ENCODE results near the gene HIC1.
A peak's percentile ranks its signal among the peaks of the same experiment; 100 is the strongest.

Gene HIC1

DNA sequence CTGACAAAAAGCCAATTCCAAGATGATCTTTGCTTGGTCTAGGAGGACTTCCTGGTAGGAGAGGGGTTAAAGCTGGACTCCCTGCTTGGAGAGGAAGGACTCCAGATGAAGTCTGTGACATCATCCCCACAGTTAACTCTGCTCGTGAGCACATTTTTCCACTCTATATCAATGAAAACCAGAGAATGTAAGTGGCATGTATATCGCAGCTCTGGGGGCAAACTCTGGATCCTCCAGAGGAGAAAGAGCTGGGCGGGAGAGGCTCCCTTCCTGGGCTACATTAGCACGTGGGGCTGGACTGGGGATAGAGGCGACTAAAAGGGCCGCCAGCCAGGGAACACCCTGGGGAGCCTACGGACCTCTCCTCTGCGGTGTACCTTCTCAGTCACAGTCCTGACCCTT lies 34.1 kb downstream of the HIC1 start:
- in situ Hi-C loops (cut with MboI; ENCODE audit: low sequenced_read_pairs): no loop called here
- no peaks in the 10 kb centered on the region for H3K9me3 ChIP-seq
- H3K4me3 ChIP-seq: no peak overlapping the region
- H3K27me3 ChIP-seq (ENCODE audit: low read depth): no peaks in the 10 kb centered on the region
- H3K36me3 ChIP-seq (replicated peaks): no peaks in the 10 kb centered on the region
- no peaks in the 10 kb centered on the region for H3K4me1 ChIP-seq
- DNase-seq (ENCODE audit: low spot score in 2 of 2): no peak

DNA sequence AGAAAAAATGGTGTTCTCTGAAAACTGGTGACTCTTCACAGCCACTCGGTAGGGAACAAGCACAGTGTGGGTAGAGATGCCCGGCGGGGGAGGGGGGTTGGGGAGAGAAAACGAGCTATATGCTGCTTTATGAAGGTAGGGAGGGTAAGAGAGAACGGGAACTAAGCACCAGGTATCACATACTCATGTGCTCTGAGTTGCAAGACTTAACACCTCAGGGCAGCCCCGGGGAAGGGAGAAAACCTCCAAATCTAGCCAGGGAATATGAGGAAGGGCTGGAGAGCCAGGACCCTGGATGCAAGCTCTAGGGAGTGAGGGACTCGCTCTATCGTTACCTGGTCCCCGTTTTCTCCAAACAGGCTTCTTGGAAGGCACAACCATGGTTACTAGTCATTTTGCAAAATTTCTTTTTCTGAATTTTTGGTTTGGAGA lies 35.3 kb downstream of the HIC1 start:
- in situ Hi-C loops (cut with MboI; ENCODE audit: low sequenced_read_pairs): no loop called here
- H3K36me3 ChIP-seq (replicated peaks): no peaks in the 10 kb centered on the region
- H3K4me3 ChIP-seq: no peak overlapping the region
- DNase-seq (ENCODE audit: low spot score in 2 of 2): no peak
- H3K4me1 ChIP-seq: no peaks in the 10 kb centered on the region
- no peaks in the 10 kb centered on the region for H3K9me3 ChIP-seq
- no peaks in the 10 kb centered on the region for H3K27me3 ChIP-seq (ENCODE audit: low read depth)

DNA sequence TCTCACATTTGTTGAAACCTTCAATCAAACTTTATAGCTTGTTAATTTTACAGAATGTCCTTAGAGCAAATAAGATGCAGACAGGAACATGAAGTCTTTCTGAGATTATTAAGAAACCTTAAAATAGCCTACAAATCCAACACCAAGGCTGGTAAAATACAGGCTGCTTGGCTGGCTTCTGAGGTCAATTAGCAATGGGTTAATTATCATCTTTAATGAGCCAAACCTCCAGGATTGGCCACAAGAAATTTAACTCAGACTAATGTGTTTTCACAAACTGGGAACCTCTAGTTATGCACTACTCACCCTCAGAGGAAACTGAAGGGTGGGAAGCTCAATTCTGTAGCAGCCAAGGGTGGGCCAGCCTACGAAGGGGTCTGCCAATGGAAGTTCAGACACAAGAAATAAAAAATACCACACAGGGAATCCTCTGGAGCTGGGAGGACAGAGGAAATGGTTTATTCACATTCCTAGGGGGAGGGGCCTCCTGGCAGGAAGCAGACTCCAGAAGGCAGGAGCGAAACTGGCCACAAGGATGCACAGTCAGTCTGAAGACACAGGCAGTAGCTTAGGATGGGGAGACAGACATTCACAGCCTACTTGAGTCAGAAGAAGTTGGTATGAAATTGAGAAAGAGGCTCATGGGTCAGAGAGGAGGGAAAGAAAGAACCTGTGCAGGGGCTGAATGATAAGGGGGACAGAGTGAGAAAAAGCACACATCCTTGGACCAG lies 36.1 kb downstream of the HIC1 start:
- Histone ChIP-seq H3K4me3 (no peak overlapping the region), H3K27me3 (ENCODE audit: low read depth) (no peaks in the 10 kb centered on the region), H3K4me1 (no peaks in the 10 kb centered on the region), H3K36me3 (replicated peaks) (no peaks in the 10 kb centered on the region), H3K9me3 (no peaks in the 10 kb centered on the region)
- DNase-seq (ENCODE audit: low spot score in 2 of 2): peak in 1 of 2 experiments; percentile 27
- in situ Hi-C loops (cut with MboI; ENCODE audit: low sequenced_read_pairs): no loop called here

DNA sequence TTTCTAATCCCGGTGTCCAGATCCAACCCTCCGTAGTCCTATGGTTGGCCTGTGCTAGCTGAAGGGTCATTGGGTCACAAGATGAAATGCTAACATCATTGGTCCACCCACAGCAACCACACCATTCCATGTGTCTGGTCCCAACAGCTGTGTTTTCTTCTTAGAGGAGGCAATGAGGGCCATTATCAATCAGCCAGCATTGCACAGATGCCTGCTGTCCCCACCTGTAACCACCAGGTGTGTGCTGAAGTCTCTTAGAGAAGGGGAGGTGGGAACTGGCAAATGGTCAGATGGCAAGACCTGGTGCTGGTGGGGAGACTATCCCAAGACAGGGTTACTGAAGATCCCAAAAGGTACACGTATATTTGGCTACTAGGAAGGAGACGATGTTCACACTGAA lies 37.4 kb downstream of the HIC1 start:
- H3K36me3 ChIP-seq (replicated peaks): no peaks in the 10 kb centered on the region
- no peak for DNase-seq (ENCODE audit: low spot score in 2 of 2)
- no peaks in the 10 kb centered on the region for H3K4me1 ChIP-seq
- H3K27me3 ChIP-seq (ENCODE audit: low read depth): no peaks in the 10 kb centered on the region
- in situ Hi-C loops (cut with MboI; ENCODE audit: low sequenced_read_pairs): no loop called here
- no peak overlapping the region for H3K4me3 ChIP-seq
- no peaks in the 10 kb centered on the region for H3K9me3 ChIP-seq

DNA sequence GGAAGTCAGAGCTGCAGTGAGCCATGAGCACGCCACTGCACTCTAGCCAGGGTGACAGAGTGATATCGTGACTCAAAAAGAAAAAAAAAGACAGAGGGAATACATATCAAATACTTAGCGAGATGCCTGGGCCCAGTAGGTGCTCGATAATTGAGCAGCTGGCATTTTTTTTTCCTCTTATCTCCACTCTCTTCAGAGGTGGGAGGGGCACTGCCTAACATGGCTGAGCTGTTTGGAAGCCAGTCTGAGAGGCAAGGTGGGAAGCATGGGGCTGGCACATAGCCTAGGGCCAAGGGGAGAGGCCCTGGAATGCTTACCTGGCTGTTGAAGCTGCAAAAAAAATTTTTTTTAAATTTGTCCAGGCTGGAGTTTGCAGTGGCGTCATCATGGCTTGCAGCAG lies 38.4 kb downstream of the HIC1 start:
- in situ Hi-C loops (cut with MboI; ENCODE audit: low sequenced_read_pairs): no loop called here
- H3K27me3 ChIP-seq (ENCODE audit: low read depth): no peaks in the 10 kb centered on the region
- H3K4me1 ChIP-seq: no peaks in the 10 kb centered on the region
- H3K36me3 ChIP-seq (replicated peaks): no peaks in the 10 kb centered on the region
- no peak for DNase-seq (ENCODE audit: low spot score in 2 of 2)
- no peaks in the 10 kb centered on the region for H3K9me3 ChIP-seq
- no peak overlapping the region for H3K4me3 ChIP-seq

DNA sequence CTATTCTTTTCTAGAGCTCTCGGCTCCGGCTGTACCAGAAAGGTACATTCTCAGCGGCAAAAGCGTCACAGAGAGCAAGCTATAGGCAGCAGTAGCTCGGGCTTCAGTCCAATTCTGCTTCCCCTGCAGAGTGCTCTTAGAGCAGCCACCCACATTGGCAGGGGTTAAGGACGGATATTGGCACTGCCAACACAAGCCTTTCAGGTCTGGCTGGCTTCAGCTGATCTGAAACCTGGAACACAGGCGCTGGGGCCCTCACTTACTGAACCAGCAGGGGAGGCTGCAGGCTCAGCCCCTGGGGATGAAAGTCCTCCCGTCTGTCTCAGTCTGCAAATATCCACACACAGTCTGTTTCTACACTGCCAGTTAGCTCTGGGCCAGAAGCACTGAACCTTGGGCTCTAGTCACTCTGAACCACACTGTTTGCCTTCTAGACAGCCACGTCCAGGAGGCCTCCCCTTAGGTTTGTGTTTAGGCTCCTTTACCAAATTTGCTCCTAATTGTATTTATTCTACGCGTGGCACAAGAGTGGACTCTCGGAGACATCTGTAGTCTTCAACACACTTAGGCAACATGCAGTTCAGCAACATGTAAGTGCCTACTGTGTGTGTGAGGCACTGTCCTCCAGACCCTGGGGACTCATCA lies 40.1 kb downstream of the HIC1 start:
- Histone ChIP-seq H3K4me3 (no peak overlapping the region), H3K4me1 (no peaks in the 10 kb centered on the region), H3K27me3 (ENCODE audit: low read depth) (no peaks in the 10 kb centered on the region), H3K36me3 (replicated peaks) (no peaks in the 10 kb centered on the region), H3K9me3 (no peaks in the 10 kb centered on the region)
- DNase-seq (ENCODE audit: low spot score in 2 of 2): no peak
- in situ Hi-C loops (cut with MboI; ENCODE audit: low sequenced_read_pairs): no loop called here

DNA sequence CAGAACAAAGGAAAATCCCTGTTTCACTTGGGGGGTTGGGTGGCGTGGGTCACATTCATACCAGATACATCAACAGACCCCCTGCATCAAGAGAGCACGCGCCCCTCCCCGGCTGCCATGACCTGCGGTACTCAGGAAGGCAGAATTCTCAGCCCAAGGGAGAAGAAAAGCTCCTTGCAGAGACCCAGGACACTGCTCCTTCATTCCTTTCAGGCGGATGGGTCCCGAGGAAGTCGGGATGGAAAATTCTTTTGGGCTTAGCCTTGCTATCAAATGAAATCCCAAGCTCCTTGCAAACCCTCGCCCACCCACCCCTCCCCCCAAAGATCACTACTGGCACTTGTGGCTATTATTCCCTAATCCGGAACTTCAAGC lies 40.6 kb downstream of the HIC1 start:
- in situ Hi-C loops (cut with MboI; ENCODE audit: low sequenced_read_pairs): no loop called here
- H3K9me3 ChIP-seq: no peaks in the 10 kb centered on the region
- no peak overlapping the region for H3K4me3 ChIP-seq
- no peaks in the 10 kb centered on the region for H3K27me3 ChIP-seq (ENCODE audit: low read depth)
- no peaks in the 10 kb centered on the region for H3K36me3 ChIP-seq (replicated peaks)
- no peaks in the 10 kb centered on the region for H3K4me1 ChIP-seq
- no peak for DNase-seq (ENCODE audit: low spot score in 2 of 2)

DNA sequence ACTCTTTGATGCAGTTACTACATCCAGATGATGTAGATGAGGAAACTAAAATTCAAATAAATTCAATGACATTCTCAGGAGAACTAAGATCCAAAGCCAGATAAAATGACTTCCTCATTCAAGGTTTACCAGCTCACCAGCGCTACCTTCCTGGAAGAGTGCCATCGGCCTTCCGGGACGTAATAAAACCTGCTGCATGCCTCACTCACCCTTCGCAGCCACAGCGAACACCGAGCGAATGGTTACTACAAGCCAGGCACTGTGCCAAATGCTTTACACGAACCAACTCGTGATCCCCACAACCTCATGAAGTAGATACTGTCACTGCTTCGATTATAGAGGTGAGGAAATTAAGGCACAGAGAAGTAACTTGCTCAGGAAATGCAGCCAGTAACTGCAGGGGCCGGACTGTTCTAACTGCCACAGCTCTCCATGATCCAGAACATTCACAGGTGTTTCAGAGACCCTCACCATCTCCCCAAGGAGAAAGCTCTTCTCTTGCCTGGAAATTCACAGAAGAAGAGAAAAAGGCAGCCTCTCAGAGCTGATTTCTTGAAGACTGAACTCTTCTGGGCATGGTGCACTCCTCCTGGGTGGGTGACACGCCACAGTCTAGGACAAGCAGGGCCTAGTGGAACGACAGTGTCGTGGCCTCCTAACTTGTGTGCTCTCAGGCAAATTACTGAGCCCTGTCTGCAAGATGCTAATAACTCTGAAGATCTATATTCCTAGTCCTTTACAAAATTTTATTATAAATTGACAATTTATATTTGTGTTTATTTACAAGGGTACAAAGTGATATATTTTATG lies 46.8 kb downstream of the HIC1 start:
- peak in 1 of 2 experiments; percentile 31 for DNase-seq (ENCODE audit: low spot score in 2 of 2)
- Histone ChIP-seq H3K4me1 (peaks cover 5% of the 10 kb centered on the region), H3K9me3 (no peaks in the 10 kb centered on the region), H3K27me3 (ENCODE audit: low read depth) (no peaks in the 10 kb centered on the region), H3K4me3 (no peak overlapping the region), H3K36me3 (replicated peaks) (no peaks in the 10 kb centered on the region)
- in situ Hi-C loops (cut with MboI; ENCODE audit: low sequenced_read_pairs): no loop called here

DNA sequence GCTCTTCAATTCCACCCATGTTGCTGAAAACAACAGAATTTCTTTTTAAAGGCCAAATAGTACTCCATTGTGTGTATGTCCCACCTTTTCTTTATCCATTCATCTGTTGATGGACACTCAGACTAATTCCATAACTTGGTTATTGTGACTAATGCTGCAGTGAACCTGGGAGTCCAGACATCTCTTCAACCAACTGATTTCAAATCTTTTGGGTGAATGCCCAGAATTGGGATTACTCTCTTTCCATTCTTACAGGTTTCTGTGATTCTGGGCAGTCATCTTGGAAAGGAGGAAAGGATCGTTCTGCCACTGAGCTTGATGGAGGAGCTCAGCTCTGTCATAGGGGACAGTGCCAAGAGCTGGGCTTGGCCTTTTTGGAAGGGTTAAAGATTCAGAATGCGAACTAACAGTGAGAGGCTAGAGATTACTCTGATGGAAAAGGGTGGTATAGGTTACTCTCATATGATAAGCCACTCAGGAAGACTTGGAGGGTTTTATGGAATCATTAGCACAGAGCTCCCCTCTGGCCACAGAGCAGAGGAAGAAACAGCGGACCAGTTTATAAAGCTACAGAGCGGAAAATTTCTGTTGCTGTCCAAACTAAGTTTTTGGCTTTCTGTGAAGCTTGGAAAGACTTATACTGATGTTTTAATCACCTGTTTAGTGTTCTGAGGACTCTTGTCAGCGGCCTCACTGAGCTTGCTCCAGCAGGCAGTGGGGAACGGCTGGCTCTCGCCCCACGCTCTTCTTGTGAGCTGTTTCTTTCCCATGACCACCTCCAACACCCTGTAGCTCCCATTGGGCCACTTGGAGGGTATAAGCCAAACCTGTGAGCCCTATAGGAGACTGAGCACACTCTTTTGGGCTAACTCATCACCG lies 48.3 kb downstream of the HIC1 start:
- H3K36me3 ChIP-seq (replicated peaks): no peaks in the 10 kb centered on the region
- peaks cover 5% of the 10 kb centered on the region for H3K4me1 ChIP-seq
- DNase-seq (ENCODE audit: low spot score in 2 of 2): peak; percentile 46 to 80
- no peaks in the 10 kb centered on the region for H3K27me3 ChIP-seq (ENCODE audit: low read depth)
- in situ Hi-C loops (cut with MboI; ENCODE audit: low sequenced_read_pairs): no loop called here
- no peak overlapping the region for H3K4me3 ChIP-seq
- H3K9me3 ChIP-seq: no peaks in the 10 kb centered on the region

DNA sequence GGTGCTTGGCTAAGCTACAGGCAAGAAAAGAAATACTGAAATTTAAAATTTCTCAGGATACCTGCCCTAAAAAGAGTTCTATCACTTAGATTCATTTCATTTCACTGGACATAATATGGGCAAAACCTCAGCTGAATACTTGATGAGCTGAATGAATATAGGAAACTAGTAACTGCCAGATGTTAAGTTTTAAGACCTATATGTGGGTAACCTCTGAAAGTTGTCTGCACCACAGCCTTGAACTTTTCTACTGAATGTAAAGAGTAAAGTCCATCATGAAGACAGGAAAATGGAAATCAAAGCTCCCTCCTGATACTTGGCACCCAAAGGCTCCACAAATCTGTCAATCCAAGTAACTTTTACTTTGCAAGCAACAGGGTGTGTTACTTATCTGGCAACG lies 50.8 kb downstream of the HIC1 start:
- Histone ChIP-seq H3K27me3 (ENCODE audit: low read depth) (no peaks in the 10 kb centered on the region), H3K9me3 (no peaks in the 10 kb centered on the region), H3K4me3 (no peak overlapping the region), H3K4me1 (peaks cover 5% of the 10 kb centered on the region), H3K36me3 (replicated peaks) (no peaks in the 10 kb centered on the region)
- in situ Hi-C loops (cut with MboI; ENCODE audit: low sequenced_read_pairs): no loop called here
- DNase-seq (ENCODE audit: low spot score in 2 of 2): no peak

DNA sequence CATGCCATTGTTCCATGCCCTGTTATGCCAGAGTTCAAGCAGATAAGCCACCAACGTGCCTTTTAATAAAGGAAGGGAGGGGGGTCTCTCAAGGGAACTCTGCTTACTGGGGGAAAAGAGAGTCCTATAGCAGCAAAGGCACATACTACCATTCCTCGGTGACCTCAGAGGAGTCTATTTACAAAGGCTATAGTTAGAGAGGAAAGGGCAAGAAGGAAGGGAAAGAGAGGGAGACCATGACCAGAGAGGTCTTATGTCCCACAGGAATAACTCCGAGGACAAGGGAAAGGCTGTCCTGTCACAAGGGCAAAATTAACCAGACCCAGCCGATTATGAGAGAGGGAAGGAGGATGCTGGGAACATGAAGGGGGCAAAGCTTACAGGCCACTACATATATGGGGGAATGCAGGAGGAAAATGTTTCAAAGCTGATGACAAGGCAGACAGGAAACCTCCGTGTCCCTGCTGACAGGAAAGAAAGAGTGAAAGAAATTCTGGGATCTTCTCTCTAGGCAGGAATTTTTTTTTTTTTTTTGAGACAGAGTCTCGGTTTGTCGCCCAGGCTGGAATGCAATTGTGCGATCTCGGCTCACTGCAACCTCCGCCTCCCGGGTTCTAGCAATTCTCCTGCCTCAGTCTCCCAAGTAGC lies 51.5 kb downstream of the HIC1 start:
- in situ Hi-C loops (cut with MboI; ENCODE audit: low sequenced_read_pairs): no loop called here
- DNase-seq (ENCODE audit: low spot score in 2 of 2): no peak
- peaks cover 5% of the 10 kb centered on the region for H3K4me1 ChIP-seq

DNA sequence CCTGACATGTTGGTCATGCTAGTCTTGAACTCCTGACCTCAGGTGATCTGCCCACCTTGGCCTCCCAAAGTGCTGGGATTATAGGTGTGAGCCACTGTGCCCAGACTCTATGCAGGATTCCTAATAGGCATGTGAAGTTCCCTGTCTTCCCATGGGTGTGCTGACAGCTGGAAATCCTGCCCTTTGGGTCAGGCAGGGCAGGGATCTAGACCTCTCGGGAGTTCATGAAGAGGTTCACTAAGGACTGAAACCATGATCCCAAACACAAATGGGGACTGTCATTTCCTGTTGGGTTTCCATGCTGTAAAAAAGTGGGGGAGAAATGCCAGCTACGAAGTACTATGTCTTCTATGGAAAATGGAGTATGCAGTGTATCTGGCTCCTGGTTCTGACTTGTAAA lies 52.1 kb downstream of the HIC1 start:
- DNase-seq (ENCODE audit: low spot score in 2 of 2): no peak
- peaks cover 5% of the 10 kb centered on the region for H3K4me1 ChIP-seq

More for the DNA sequence above, 51.5 kb downstream of the HIC1 start:
- Histone ChIP-seq H3K27me3 (ENCODE audit: low read depth) (no peaks in the 10 kb centered on the region), H3K36me3 (replicated peaks) (no peaks in the 10 kb centered on the region), H3K4me3 (no peak overlapping the region), H3K9me3 (no peaks in the 10 kb centered on the region)

DNA sequence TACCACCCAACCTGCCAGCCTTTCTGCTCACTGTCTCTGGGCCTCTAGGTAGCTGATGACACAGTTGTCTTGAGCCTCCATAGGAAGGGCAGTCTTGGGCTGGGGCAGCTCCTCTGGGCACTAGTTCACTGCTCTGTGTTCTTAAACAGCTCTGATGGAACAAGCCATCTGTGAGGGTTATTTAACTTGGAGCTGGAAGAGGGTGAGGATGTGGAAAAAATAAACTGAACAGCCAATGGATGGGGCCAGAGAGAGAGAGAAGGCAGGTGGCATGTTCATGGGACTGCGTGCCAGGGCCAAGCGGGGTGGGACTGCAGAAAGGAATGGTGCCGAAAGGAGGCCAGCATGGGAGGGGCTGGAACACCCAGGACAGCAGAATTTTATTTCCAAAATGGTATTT lies 52.6 kb downstream of the HIC1 start:
- no peaks in the 10 kb centered on the region for H3K27me3 ChIP-seq (ENCODE audit: low read depth)
- no peak overlapping the region for H3K4me3 ChIP-seq
- in situ Hi-C loops (cut with MboI; ENCODE audit: low sequenced_read_pairs): no loop called here
- no peak for DNase-seq (ENCODE audit: low spot score in 2 of 2)
- H3K4me1 ChIP-seq: peaks cover 5% of the 10 kb centered on the region
- no peaks in the 10 kb centered on the region for H3K36me3 ChIP-seq (replicated peaks)
- H3K9me3 ChIP-seq: no peaks in the 10 kb centered on the region

More for the DNA sequence above, 52.1 kb downstream of the HIC1 start:
- in situ Hi-C loops (cut with MboI; ENCODE audit: low sequenced_read_pairs): no loop called here
- H3K9me3 ChIP-seq: no peaks in the 10 kb centered on the region
- no peaks in the 10 kb centered on the region for H3K36me3 ChIP-seq (replicated peaks)
- no peak overlapping the region for H3K4me3 ChIP-seq
- no peaks in the 10 kb centered on the region for H3K27me3 ChIP-seq (ENCODE audit: low read depth)
